T-helper 22 cell (primary cell): ENCODE measurements around the gene TOMM20.
"Not testable (repeated sequence)": the region's sequence is repeated elsewhere in the genome, so short reads cannot be mapped to it uniquely, and the experiment has no call there.

Experiments
- DNase-seq: peaks from one replicate; pipeline ENCODE4 v3.0.0-alpha.2; 2020; ENCODE audit warnings: low read depth

Gene TOMM20

GRCh38 chr1:235078480-235079381, 49.9 kb downstream of the TOMM20 start:
- DNase-seq = no peak

- no peak for DNase-seq
These were observed 50.8 kb downstream of the TOMM20 start for GRCh38 chr1:235077571-235078479.

GRCh38 chr1:235077163-235077540, 51.5 kb downstream of the TOMM20 start:
- no peak for DNase-seq

- no peak for DNase-seq
These were observed 52.0 kb downstream of the TOMM20 start for GRCh38 chr1:235076504-235077162.

GRCh38 chr1:235075777-235076308, 52.8 kb downstream of the TOMM20 start:
- DNase-seq = no peak

- DNase-seq = peak; percentile 36
These were observed 53.4 kb downstream of the TOMM20 start for GRCh38 chr1:235075048-235075776.

- DNase-seq = no peak
These were observed 54.1 kb downstream of the TOMM20 start for GRCh38 chr1:235074523-235075047.

GRCh38 chr1:235073968-235074522, 54.6 kb downstream of the TOMM20 start:
- no peak for DNase-seq

- no peak for DNase-seq
These were observed 55.2 kb downstream of the TOMM20 start for GRCh38 chr1:235073331-235073967.

- DNase-seq = not testable (repeated sequence)
These were observed 56.1 kb downstream of the TOMM20 start for GRCh38 chr1:235072577-235072976.

GRCh38 chr1:235072096-235072495, 56.5 kb downstream of the TOMM20 start:
- DNase-seq = no peak

GRCh38 chr1:235070819-235071218, 57.8 kb downstream of the TOMM20 start:
- no peak for DNase-seq

GRCh38 chr1:235069577-235070563, 58.8 kb downstream of the TOMM20 start:
- DNase-seq = no peak

GRCh38 chr1:235069176-235069575, 59.5 kb downstream of the TOMM20 start:
- no peak for DNase-seq

GRCh38 chr1:235068158-235069121, 60.2 kb downstream of the TOMM20 start:
- DNase-seq = no peak

- DNase-seq = no peak
These were observed 61.1 kb downstream of the TOMM20 start for GRCh38 chr1:235067396-235068157.
